ENCODE results near the gene COQ9.
"Not testable (repeated sequence)": the region's sequence is repeated elsewhere in the genome, so short reads cannot be mapped to it uniquely, and the experiment has no call there.

Gene COQ9

GRCh38 chr16:57435838-57436237 is 11.4 kb upstream of the COQ9 start:
- DNase-seq (ENCODE audit: low read depth, low spot score) = no peak
- H3K4me3 ChIP-seq (ENCODE audit: low read depth, low read length) = no peak overlapping the region
- in situ Hi-C loops (cut with HindIII; ENCODE audit: low sequenced_read_pairs) = no loop called here
- no peak for TF ChIP-seq CTCF (IDR thresholded peaks at IDR 0.05; ENCODE audit: low read depth, low read length)

- DNase-seq (ENCODE audit: low read depth, low spot score); H3K4me3 ChIP-seq (ENCODE audit: low read depth, low read length); in situ Hi-C loops (cut with HindIII; ENCODE audit: low sequenced_read_pairs): not testable (repeated sequence)
These were observed 7.3 kb upstream of the COQ9 start for GRCh38 chr16:57439947-57440346.

- in situ Hi-C loops (cut with HindIII; ENCODE audit: low sequenced_read_pairs); H3K4me3 ChIP-seq (ENCODE audit: low read depth, low read length); DNase-seq (ENCODE audit: low read depth, low spot score): not testable (repeated sequence)
These were observed 6.7 kb upstream of the COQ9 start for GRCh38 chr16:57440551-57440950.

- in situ Hi-C loops (cut with HindIII; ENCODE audit: low sequenced_read_pairs) = no loop called here
- TF ChIP-seq CTCF (IDR thresholded peaks at IDR 0.05; ENCODE audit: low read depth, low read length) = no peak
- no peak for DNase-seq (ENCODE audit: low read depth, low spot score)
- no peak overlapping the region for H3K4me3 ChIP-seq (ENCODE audit: low read depth, low read length)
These were observed 2.6 kb upstream of the COQ9 start for GRCh38 chr16:57444711-57445110.

- no peak for DNase-seq (ENCODE audit: low read depth, low spot score)
- in situ Hi-C loops (cut with HindIII; ENCODE audit: low sequenced_read_pairs) = no loop called here
- TF ChIP-seq CTCF (IDR thresholded peaks at IDR 0.05; ENCODE audit: low read depth, low read length) = no peak
- H3K4me3 ChIP-seq (ENCODE audit: low read depth, low read length) = no peak overlapping the region
These were observed 1.8 kb upstream of the COQ9 start for GRCh38 chr16:57445510-57445909.

- in situ Hi-C loops (cut with HindIII; ENCODE audit: low sequenced_read_pairs) = no loop called here
- peak overlapping the region; percentile 91 for H3K4me3 ChIP-seq (ENCODE audit: low read depth, low read length)
- DNase-seq (ENCODE audit: low read depth, low spot score) = peak; percentile 23
- TF ChIP-seq CTCF (IDR thresholded peaks at IDR 0.05; ENCODE audit: low read depth, low read length) = no peak
These were observed 621 bp upstream of the COQ9 start for GRCh38 chr16:57446531-57447185.

GRCh38 chr16:57452021-57452420 is 4.7 kb downstream of the COQ9 start:
- DNase-seq (ENCODE audit: low read depth, low spot score) = no peak
- TF ChIP-seq CTCF (IDR thresholded peaks at IDR 0.05; ENCODE audit: low read depth, low read length) = no peak
- no peak overlapping the region for H3K4me3 ChIP-seq (ENCODE audit: low read depth, low read length)
- in situ Hi-C loops (cut with HindIII; ENCODE audit: low sequenced_read_pairs) = no loop called here
